HepG2 (cell line): ENCODE measurements around the gene ALG8. TPM values are rescaled to one million over a fixed set of nuclear protein-coding genes. Genes with fewer than 3 reads are reported as not detected.

Source experiments
- EP300 ChIP-seq, 3 experiments: sonication (generic) in 1 of 3; formaldehyde crosslinking in 1 of 3; IDR thresholded peaks; 2 replicates each; pipeline versions ENCODE4 v1.5.1 to v1.6.1; 2011 to 2020; ENCODE audit warnings: low read depth in 2 of 3, low read length in 2 of 3, borderline replicate concordance in 1 of 3, improper control_type of control experiment in 1 of 3, mild to moderate bottlenecking in 1 of 3, missing genetic modification reagents in 1 of 3, moderate library complexity in 1 of 3
- FOSL2 ChIP-seq: sonication (generic); formaldehyde crosslinking; IDR thresholded peaks from 2 replicates; pipeline ENCODE4 v1.4.0; 2020; ENCODE audit warnings: missing genetic modification reagents
- FOXA1 ChIP-seq, 2 experiments: fragments of 450-650 bp in 1 of 2; sonication (generic) in 1 of 2; formaldehyde crosslinking in 1 of 2; IDR thresholded peaks; 2 replicates each; pipeline versions ENCODE4 v1.4.0 to v1.6.1; 2016 to 2020; ENCODE audit warnings: missing genetic modification reagents in 1 of 2
- GABPB1 ChIP-seq: IDR thresholded peaks from 2 replicates; pipeline ENCODE4 v1.6.1; 2016; ENCODE audit warnings: mild to moderate bottlenecking, missing genetic modification reagents, moderate library complexity, missing compliant biosample characterization
- GZF1 ChIP-seq: sonication (generic); formaldehyde crosslinking; IDR thresholded peaks from 2 replicates; pipeline ENCODE4 v1.5.1; 2020; ENCODE audit warnings: mild to moderate bottlenecking, missing genetic modification reagents
- MEF2D ChIP-seq: sonication (generic); formaldehyde crosslinking; IDR thresholded peaks from 2 replicates; pipeline ENCODE4 v1.5.1; 2020; ENCODE audit warnings: mild to moderate bottlenecking, missing genetic modification reagents
- MXD4 ChIP-seq: IDR thresholded peaks from 2 replicates; pipeline ENCODE4 v1.6.1; 2016; ENCODE audit warnings: mild to moderate bottlenecking, missing biosample characterization, missing genetic modification reagents
- PHB2 ChIP-seq: fragments of 450-650 bp; IDR thresholded peaks from 2 replicates; pipeline ENCODE4 v1.6.1; 2018; ENCODE audit not compliant: partially characterized antibody
- POLR2A ChIP-seq, 2 experiments: IDR thresholded peaks; 2 replicates each; pipeline ENCODE4 v1.6.1; 2011; ENCODE audit warnings: low read depth in 2 of 2, low read length in 2 of 2, mild to moderate bottlenecking in 1 of 2, moderate library complexity in 1 of 2; ENCODE audit not compliant: insufficient read depth in 1 of 2
- ZKSCAN1 ChIP-seq: fragments of 150-350 bp; IDR thresholded peaks from 2 replicates; pipeline ENCODE4 v1.6.1; 2014; ENCODE audit warnings: low read length
- ZNF121 ChIP-seq: sonication (generic); formaldehyde crosslinking; IDR thresholded peaks from 2 replicates; pipeline ENCODE4 v1.5.0; 2020; ENCODE audit warnings: mild to moderate bottlenecking, missing genetic modification reagents
- ZNF20 ChIP-seq: sonication (generic); formaldehyde crosslinking; IDR thresholded peaks from 2 replicates; pipeline ENCODE4 v1.4.0; 2020; ENCODE audit warnings: mild to moderate bottlenecking, moderate library complexity, missing genetic modification reagents
- ZNF441 ChIP-seq: sonication (generic); formaldehyde crosslinking; IDR thresholded peaks from 2 replicates; pipeline ENCODE4 v1.7.0; 2021; ENCODE audit warnings: missing genetic modification reagents, borderline replicate concordance
- ZNF451 ChIP-seq: sonication (generic); formaldehyde crosslinking; IDR thresholded peaks from 2 replicates; pipeline ENCODE4 v1.5.0; 2020; ENCODE audit warnings: mild to moderate bottlenecking, missing genetic modification reagents
- ZNF570 ChIP-seq: sonication (generic); formaldehyde crosslinking; IDR thresholded peaks from 2 replicates; pipeline ENCODE4 v1.4.0; 2020; ENCODE audit warnings: mild to moderate bottlenecking, missing genetic modification reagents, borderline replicate concordance
- ZNF577 ChIP-seq: sonication (generic); formaldehyde crosslinking; IDR thresholded peaks from 2 replicates; pipeline ENCODE4 v1.4.0; 2020; ENCODE audit warnings: mild to moderate bottlenecking, low read depth, missing genetic modification reagents, borderline replicate concordance
- ZNF615 ChIP-seq: sonication (generic); formaldehyde crosslinking; IDR thresholded peaks from 2 replicates; pipeline ENCODE4 v1.5.0; 2020; ENCODE audit warnings: mild to moderate bottlenecking, missing genetic modification reagents, borderline replicate concordance
- polyA plus RNA-seq, 8 experiments: library from polyadenylated mRNA; depleted of rRNA in 3 of 8; stranded (reverse) in 7 of 8; unstranded in 1 of 8; fragments of >200 nt; fragmentation: Illumina TruSeq in 4 of 8; extraction: Trizol in 4 of 8; gene quantifications; 2 replicates each; pipeline versions ENCODE4 v1.2.1 to v1.2.3, GENCODE V29; 2011 to 2016; ENCODE audit warnings: low read depth in 4 of 8, missing spikeins in 1 of 8, mixed read lengths in 1 of 8; ENCODE audit not compliant: insufficient read depth in 1 of 8
- total RNA-seq, 5 experiments: library from RNA; depleted of rRNA; stranded (reverse); fragments of >200 nt; fragmentation: Illumina TruSeq; extraction: Trizol; gene quantifications; 2 replicates each; pipeline ENCODE4 v1.2.3, GENCODE V29; 2016; ENCODE audit warnings: low read depth in 1 of 5
- TF ChIP-seq, protein P1 (sequence below): sonication (generic); formaldehyde crosslinking; IDR thresholded peaks from 2 replicates; pipeline ENCODE4 v1.4.0; 2020; ENCODE audit warnings: missing genetic modification reagents, mild to moderate bottlenecking, borderline replicate concordance
- TF ChIP-seq, protein P2 (sequence below), 2 experiments: sonication (generic) in 1 of 2; formaldehyde crosslinking in 1 of 2; IDR thresholded peaks; 2 replicates each; pipeline versions ENCODE4 v1.4.0 to v1.6.1; 2016 to 2020; ENCODE audit warnings: borderline replicate concordance in 1 of 2, low read depth in 1 of 2, mild to moderate bottlenecking in 1 of 2, missing genetic modification reagents in 1 of 2
- TF ChIP-seq, protein P3 (sequence below): sonication (generic); formaldehyde crosslinking; conservative IDR thresholded peaks from 2 replicates; pipeline ENCODE4 v1.5.0; 2020; ENCODE audit warnings: missing genetic modification reagents
- TF ChIP-seq, protein P4 (sequence below): sonication (generic); formaldehyde crosslinking; IDR thresholded peaks from 2 replicates; pipeline ENCODE4 v1.5.0; 2020; ENCODE audit warnings: missing genetic modification reagents

Gene ALG8
- total and polyA plus RNA-seq, 2 of the 13 experiments (the other 11 are each of a cell fraction or from before 2014, with no cell fraction given): 75.8 to 88.0 TPM

DNA sequence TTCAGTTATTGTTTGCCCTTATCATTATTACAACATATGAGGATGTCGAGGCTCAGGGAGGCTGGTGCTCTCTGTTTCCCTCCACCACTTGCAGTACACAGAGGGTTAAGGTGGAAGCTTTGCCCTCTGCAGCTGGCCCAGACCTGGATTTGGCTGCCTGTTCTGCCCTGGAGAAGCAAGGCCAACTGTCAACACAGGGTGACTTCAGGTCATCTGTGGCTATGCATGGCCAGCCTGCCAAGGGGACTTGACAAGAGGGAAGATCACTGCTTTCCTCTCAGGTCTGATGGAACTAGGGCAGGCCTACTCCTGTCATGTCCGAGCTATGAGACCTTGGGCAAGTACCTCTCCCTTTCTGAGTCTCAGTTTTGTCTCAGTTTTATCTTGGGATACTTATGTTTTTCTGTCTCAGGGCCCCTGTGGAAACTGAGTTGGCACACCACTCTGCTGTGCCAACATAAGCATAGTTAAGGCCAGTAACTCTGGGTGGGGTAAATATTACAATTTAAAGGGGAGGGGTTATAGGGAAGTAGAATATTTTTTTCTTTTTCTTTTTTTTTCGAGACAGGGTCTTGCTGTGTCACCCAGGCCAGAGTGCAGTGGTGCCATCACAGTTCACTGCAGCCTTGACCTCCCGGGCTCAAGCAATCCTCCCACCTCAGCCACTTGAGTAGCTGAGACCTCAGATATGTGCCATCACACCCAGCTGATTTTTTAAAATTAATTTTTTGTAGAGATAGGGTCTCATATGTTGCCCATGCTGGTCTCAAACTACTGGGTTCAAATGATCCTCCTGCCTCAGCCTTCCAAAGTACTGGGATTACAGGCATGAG is 78.1 kb downstream of the ALG8 start (continued):
- 0 out of 2 replicates have a peak, but pooled peaks have one; percentile 4 for TF ChIP-seq FOSL2 (CRISPR knock-in tag)
- TF ChIP-seq ZKSCAN1: no peak
- TF ChIP-seq, protein P1, sequence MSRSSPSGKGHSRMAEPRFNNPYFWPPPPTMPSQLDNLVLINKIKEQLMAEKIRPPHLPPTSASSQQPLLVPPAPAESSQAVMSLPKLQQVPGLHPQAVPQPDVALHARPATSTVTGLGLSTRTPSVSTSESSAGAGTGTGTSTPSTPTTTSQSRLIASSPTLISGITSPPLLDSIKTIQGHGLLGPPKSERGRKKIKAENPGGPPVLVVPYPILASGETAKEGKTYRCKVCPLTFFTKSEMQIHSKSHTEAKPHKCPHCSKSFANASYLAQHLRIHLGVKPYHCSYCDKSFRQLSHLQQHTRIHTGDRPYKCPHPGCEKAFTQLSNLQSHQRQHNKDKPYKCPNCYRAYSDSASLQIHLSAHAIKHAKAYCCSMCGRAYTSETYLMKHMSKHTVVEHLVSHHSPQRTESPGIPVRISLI (CRISPR knock-in tag): peak; percentile 57; the same call in 1 of the 2 replicates
- TF ChIP-seq, protein P2, sequence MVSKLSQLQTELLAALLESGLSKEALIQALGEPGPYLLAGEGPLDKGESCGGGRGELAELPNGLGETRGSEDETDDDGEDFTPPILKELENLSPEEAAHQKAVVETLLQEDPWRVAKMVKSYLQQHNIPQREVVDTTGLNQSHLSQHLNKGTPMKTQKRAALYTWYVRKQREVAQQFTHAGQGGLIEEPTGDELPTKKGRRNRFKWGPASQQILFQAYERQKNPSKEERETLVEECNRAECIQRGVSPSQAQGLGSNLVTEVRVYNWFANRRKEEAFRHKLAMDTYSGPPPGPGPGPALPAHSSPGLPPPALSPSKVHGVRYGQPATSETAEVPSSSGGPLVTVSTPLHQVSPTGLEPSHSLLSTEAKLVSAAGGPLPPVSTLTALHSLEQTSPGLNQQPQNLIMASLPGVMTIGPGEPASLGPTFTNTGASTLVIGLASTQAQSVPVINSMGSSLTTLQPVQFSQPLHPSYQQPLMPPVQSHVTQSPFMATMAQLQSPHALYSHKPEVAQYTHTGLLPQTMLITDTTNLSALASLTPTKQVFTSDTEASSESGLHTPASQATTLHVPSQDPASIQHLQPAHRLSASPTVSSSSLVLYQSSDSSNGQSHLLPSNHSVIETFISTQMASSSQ (IDR thresholded peaks at IDR 0.05; ENCODE audit: low read depth): no peak
- TF ChIP-seq, protein P2 (CRISPR knock-in tag; IDR thresholded peaks at IDR 0.05; ENCODE audit: borderline replicate concordance): no peak
- no peak for TF ChIP-seq FOXA1 (IDR thresholded peaks at IDR 0.05)
- TF ChIP-seq FOXA1 (CRISPR knock-in tag; IDR thresholded peaks at IDR 0.05): peak; percentile 83
- TF ChIP-seq, protein P3, sequence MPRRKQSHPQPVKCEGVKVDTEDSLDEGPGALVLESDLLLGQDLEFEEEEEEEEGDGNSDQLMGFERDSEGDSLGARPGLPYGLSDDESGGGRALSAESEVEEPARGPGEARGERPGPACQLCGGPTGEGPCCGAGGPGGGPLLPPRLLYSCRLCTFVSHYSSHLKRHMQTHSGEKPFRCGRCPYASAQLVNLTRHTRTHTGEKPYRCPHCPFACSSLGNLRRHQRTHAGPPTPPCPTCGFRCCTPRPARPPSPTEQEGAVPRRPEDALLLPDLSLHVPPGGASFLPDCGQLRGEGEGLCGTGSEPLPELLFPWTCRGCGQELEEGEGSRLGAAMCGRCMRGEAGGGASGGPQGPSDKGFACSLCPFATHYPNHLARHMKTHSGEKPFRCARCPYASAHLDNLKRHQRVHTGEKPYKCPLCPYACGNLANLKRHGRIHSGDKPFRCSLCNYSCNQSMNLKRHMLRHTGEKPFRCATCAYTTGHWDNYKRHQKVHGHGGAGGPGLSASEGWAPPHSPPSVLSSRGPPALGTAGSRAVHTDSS (CRISPR knock-in tag): no peak
- no peak for TF ChIP-seq MEF2D (CRISPR knock-in tag)
- TF ChIP-seq EP300 (IDR thresholded peaks at IDR 0.05; ENCODE audit: low read depth in 2 of 2, low read length in 2 of 2): peak in 1 of 2 experiments; percentile 28; a peak in 1 of 4 replicates
- TF ChIP-seq EP300 (CRISPR knock-in tag; IDR thresholded peaks at IDR 0.05; ENCODE audit: borderline replicate concordance): no peak; the same call in 1 of the 2 replicates
- peak; percentile 23; the same call in 1 of the 2 replicates for TF ChIP-seq ZNF121 (CRISPR knock-in tag)
- no peak for TF ChIP-seq ZNF577 (CRISPR knock-in tag)
- TF ChIP-seq ZNF570 (CRISPR knock-in tag): no peak
- no peak for TF ChIP-seq ZNF451 (CRISPR knock-in tag)
- TF ChIP-seq ZNF441: no peak
- TF ChIP-seq, protein P4, sequence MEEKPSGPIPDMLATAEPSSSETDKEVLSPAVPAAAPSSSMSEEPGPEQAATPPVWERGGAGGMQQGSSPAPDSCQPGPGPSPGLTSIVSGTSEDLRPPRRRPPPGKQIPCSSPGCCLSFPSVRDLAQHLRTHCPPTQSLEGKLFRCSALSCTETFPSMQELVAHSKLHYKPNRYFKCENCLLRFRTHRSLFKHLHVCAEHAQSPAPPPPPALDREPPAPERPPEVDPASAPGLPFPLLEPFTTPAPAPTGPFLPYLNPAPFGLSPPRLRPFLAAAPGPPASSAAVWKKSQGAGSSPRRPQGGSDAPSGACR (CRISPR knock-in tag): no peak
- TF ChIP-seq ZNF20 (CRISPR knock-in tag): no peak
- TF ChIP-seq MXD4 (CRISPR knock-in tag): no peak
- TF ChIP-seq PHB2: no peak
- TF ChIP-seq GABPB1 (CRISPR knock-in tag): no peak
- TF ChIP-seq ZNF615: no peak
- no peak for TF ChIP-seq GZF1 (CRISPR knock-in tag)
- no peak for TF ChIP-seq POLR2A (IDR thresholded peaks at IDR 0.05; ENCODE audit: insufficient read depth in 1 of 2, low read depth in 2 of 2, low read length in 2 of 2)
